NCI-H226 (cell line): ENCODE data around the gene RAD52.
A peak's percentile ranks its signal among the peaks of the same experiment; 100 is the strongest.
"Not testable (repeated sequence)": the region's sequence is repeated elsewhere in the genome, so short reads cannot be mapped to it uniquely, and the experiment has no call there.

Experiments
- DNase-seq: peaks from one replicate; pipeline ENCODE4 v3.0.0-alpha.2; 2015

Gene RAD52

DNA sequence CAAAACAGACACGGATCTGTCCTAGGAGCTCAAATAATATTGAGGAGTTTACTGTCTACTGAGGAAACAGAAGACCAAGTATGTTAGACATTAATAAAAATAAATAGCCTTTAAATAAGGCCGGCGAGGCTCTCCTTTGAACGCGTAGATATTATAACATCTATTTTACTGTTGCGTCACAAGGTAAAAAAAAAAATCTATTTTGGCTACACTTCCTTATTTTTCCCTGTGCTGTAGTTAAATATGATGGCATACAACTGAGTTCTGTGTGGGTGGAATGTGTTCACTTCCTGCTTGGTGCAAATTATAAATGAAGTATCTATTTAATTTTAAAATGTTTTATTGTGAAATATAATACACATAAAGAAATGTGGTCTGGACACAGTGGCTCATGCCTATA lies 17.2 kb upstream of the RAD52 start:
- DNase-seq = no peak

GRCh38 chr12:958588-959123 lies 9.2 kb upstream of the RAD52 start:
- no peak for DNase-seq

DNA sequence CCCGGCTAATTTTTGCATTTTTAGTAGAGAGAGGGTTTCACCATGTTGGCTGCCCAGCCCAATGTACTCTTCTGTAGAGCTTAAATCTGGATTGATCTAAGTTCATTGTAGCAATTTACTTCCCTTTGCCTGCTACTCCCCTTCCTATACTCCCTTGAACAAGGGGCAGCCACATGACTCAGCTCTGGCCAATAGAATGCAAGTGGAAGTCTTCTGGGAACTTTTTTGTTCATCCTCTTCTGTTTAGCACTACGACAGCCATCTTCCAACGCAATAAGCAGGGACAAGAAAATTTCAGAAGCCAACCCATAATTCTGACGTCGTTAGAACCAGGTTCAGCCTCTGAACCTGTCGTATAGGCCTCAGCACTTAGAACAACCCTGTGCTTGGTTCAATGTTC lies 6.4 kb upstream of the RAD52 start:
- DNase-seq = no peak

GRCh38 chr12:954741-955140 lies 5.2 kb upstream of the RAD52 start:
- DNase-seq = no peak

DNA sequence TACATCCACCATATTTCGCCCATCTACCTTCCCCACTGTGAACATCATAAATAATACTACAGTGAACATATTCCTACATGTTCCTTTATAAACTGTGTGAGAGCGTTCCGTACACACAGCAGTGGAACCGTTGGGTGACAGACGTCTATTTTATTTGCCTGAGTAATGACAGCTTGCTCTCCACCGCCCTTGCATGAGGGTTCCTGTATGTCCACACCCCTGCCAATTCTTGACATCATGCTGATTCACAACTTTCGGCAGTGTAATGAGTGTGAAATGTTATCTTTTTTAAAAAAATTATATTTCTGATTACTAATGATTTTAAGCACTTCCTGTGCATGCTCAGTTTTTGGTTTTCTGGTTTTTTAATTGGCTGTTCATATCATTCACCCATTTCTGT lies 4.3 kb upstream of the RAD52 start:
- peak; percentile 59 for DNase-seq

DNA sequence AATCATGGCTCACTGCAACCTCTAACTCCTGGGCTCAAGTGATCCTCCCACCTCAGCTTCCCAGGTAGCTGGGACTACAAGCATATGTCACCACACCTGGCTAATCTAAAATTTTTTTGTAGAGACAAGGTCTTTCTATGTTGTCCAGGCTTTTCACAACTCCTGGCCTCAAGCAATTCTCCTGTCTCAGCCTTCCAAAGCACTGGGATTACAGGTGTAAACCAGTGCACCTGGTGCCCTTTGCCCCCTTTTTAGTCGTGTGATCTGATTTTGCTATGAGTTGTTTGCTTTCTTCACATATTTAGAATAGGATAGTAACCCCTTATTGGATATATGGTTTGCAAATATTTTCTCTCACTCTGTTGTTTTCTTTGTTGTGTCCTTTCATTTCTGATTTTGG lies 1.7 kb upstream of the RAD52 start:
- no peak for DNase-seq

GRCh38 chr12:948238-948637 lies 1.3 kb downstream of the RAD52 start:
- DNase-seq = no peak

DNA sequence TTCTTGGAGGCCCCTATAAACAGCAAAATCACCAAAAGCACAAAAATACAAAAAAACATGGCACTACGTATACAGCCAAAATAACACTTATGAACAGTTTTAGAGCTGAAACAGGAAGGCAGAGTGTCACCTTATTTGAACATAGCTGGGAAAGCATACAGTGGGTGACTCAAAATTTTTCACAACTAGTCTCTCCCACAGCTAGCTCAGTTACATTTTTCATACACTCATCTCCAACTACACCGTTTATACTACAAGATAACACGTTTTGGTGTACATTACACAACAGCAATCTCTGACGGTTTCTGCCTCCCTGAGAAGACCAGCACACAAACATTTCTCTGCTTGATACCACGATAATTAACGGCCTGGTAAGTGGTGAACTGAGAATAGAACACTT lies 2.9 kb downstream of the RAD52 start:
- no peak for DNase-seq

DNA sequence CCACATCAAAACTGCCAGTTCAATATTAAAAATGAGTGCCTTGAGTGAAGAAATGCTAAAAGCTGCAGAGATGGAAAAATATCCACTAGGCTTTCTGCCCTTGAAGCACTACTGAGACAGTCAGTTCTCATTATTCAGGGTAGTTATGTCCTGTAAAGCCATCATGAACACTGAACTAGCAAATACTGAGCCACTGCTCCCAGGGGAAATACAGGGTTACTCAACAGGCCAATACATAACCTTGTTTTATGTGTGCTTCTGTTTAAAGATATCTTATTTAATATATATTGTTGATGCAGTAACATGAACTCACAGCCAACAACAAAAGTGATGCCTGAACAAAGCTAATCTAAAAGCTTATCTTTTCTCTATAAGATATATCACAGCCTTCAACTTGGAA lies 3.3 kb downstream of the RAD52 start:
- no peak for DNase-seq

- DNase-seq = no peak
Measured at GRCh38 chr12:944211-944610, 5.3 kb downstream of the RAD52 start.

GRCh38 chr12:943051-943450 lies 6.4 kb downstream of the RAD52 start:
- DNase-seq = no peak

DNA sequence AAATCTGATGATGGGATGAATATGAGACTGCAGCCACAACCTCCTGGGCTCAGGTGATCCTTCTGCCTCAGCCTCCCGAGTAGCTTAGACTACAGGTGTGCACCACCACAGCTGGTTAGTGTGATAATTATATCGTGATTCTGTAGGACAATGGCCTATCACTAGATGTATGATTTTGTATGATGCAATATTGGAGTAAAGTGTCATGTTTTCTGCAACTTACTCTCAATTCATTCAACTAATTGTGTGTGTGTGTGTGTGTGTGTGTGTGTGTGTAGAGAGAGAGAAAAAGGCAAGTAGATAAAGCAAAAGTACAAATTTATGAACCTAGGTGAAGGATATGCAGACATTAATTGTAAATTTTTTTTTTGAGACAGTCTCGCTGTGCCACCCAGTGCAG lies 10.7 kb downstream of the RAD52 start:
- DNase-seq = no peak

- DNase-seq = no peak
Measured at GRCh38 chr12:936377-937345, 12.8 kb downstream of the RAD52 start.

DNA sequence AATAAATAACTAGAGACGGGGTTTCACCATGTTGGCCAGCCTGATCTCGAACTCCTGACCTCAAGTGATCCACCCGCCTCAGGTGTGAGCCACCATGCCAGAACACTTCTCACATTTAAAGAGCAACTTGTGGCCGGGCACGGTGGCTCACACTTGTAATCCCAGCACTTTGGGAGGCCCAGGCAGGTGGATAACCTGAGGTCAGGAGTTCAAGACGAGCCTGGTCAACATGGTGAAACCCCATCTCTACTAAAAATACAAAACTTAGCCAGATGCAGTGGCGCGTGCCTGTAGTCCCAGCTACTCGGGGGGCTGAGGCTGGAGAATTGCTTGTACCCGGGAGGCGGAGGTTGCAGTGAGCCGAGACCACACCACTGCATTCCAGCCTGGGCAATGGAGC lies 13.6 kb downstream of the RAD52 start:
- not testable (repeated sequence) for DNase-seq

DNA sequence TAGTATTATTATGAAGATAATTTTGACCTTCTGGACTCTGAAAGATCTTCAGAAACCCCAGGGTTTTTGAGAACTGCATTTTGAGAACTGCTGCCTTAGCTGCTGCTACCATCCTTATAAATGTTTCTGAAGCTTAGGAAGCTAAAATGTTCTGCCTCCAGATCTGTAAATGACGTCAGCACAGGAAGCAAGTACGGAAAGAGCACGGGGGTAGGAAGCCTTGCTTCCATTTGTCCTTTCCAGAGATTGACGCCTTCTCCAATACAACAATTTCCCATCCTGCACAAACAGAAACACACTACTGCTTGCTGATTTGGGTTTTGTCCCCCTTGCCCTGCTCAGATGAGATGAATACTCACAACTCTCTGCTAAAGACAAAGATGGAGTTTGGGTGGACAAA lies 17.9 kb downstream of the RAD52 start:
- DNase-seq = no peak

GRCh38 chr12:931060-931459 lies 18.4 kb downstream of the RAD52 start:
- no peak for DNase-seq

DNA sequence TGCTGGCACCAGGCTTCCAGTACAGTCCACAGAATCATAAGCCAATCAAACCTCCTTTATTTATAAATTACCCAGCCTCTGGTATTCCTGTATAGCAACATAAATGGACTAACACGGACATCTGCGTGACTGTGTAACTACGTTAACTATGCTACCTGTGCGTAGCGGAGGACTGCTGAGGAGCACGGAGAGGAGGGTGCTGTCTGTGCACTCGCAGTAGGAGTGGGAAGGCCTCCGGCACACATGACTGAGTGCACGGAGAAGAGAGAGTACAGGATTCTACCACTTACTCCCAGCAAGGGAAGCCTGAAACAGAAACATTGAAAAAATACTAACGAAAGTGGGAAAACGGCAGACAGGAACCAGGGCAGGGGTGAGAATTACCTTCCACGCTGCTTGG lies 22.9 kb downstream of the RAD52 start:
- no peak for DNase-seq

DNA sequence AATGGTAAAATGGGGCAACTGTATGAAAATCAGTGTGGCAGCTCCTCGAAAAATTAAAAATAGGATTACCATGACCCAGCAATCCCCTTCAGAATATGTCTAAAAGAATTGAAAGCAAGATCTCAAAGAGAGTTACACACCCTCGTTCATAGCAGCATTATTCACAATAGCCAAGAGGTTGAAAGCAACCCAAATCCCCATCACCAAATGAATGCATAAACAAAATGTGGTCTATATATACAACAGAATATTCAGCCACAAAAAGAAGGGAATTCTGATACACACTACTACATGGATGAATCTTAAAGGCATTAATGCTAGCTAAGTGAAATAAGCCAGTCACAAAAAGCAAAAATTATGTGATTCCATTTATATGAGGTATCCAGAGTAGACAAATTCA lies 27.2 kb downstream of the RAD52 start:
- no peak for DNase-seq

DNA sequence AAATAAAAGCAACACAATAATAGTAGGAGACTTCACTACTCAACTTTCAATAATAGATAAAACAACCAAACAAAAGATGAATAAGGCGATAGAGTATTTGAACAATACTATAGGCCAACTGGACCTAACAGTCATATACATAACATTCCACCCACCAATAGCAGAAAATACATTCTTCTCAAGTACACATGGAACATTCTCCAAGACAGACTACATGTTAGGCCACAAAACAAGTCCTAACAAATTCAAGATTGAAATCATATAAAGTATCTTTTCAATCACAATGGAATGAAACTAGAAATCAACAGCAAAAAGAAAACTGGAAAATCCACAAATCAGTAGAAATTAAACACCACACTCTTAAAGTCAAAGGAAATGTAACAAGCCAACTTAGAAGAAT lies 28.8 kb downstream of the RAD52 start:
- no peak for DNase-seq

- no peak for DNase-seq
Measured at GRCh38 chr12:916712-917445, 32.6 kb downstream of the RAD52 start.

GRCh38 chr12:916240-916639 lies 33.3 kb downstream of the RAD52 start:
- DNase-seq = no peak

DNA sequence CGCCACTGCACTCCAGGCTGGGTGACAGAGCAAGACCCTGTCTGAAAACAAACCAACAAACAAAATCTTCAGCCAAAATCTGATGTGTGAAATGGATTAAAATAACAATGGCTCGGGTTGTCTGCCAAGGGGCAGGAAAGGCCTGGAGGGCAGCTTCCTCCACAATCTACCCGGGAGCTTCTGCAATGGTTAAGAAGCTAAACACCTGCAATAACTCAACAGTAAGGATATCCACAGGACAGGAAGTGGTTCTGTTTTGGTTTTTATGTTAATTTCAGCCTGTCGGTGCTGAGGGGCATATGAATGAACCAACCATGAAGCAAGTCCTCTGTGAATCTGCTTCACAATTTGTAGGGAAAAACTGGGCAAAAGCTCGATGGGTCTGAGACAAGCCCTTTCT lies 34.4 kb downstream of the RAD52 start:
- no peak for DNase-seq

DNA sequence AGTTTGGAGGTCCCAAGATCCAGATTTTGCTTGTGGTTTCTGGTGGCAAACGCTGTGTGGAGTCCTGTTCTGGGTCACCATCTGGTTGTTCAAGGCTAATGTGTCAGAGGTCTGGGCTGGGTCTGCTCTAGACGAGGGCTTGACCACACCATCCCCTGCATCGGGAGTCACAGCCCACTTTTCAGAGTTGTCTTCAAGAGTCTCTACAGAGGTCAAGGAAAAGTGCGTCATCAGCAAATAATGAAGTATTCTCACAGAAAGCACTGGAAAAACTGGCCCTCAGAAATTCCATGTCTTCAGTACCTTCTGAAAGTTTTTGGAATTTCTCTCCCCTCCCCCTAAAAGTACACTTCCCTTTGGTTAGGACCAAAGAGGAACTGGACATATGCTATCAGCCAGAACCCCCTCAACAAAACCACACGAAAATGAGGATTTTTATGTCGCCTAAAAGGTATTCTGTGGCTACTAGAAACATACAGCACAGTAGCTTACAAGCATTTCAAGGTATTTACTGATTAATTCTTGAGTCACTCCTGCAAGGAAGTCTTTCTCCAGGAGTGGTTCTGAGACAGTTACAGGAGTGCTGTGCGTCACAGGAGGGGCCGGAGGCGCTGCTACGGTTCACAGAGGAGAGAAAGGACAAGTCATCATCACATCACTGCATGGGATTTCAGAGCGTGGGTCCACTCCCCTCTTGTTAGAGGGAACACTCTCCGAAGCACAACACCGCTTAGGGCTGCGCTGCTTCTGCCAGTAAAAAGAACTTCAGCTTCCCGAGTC lies 35.4 kb downstream of the RAD52 start:
- peak; percentile 70 for DNase-seq
